Neural progenitor cell (in vitro differentiated cells): Measurements from ENCODE around the gene ZBTB20. TPM values are rescaled to one million over a fixed set of nuclear protein-coding genes. Genes with fewer than 3 reads are reported as not detected.

Experiments
- DNase-seq: peaks from one replicate; pipeline ENCODE4 v3.0.0-alpha.2; 2016; ENCODE audit warnings: low spot score
- H2AFZ ChIP-seq: fragments of 200-600 bp; sonication (generic); replicated peaks from 2 replicates; pipeline ENCODE4 v1.6.1; 2016; ENCODE audit warnings: antibody characterized with exemption
- H3F3A ChIP-seq: fragments of 200-600 bp; sonication (generic); 2 replicates; pipeline ENCODE4 v1.6.1; 2016; ENCODE audit warnings: antibody characterized with exemption, low read depth
- H3K27ac ChIP-seq: fragments of 200-600 bp; sonication (generic); 2 replicates; pipeline ENCODE4 v1.5.1; 2016; ENCODE audit warnings: mild to moderate bottlenecking
- H3K27me3 ChIP-seq: fragments of 200-600 bp; sonication (generic); 2 replicates; pipeline ENCODE4 v1.6.1; 2016; ENCODE audit warnings: mild to moderate bottlenecking, moderate library complexity
- H3K36me3 ChIP-seq: fragments of 200-600 bp; sonication (generic); 2 replicates; pipeline ENCODE4 v1.5.1; 2016
- H3K4me1 ChIP-seq: fragments of 200-600 bp; sonication (generic); 2 replicates; pipeline ENCODE4 v1.6.1; 2016; ENCODE audit warnings: mixed run types
- H3K4me2 ChIP-seq: fragments of 200-600 bp; sonication (generic); 2 replicates; pipeline ENCODE4 v1.6.1; 2016
- H3K4me3 ChIP-seq: fragments of 200-600 bp; sonication (generic); 2 replicates; pipeline ENCODE4 v1.5.1; 2016
- H3K79me2 ChIP-seq: fragments of 200-600 bp; sonication (generic); 2 replicates; pipeline ENCODE4 v1.6.1; 2016; ENCODE audit warnings: low read depth
- H3K9ac ChIP-seq: fragments of 200-600 bp; sonication (generic); 2 replicates; pipeline ENCODE4 v1.6.1; 2016
- H3K9me3 ChIP-seq: fragments of 200-600 bp; sonication (generic); 2 replicates; pipeline ENCODE4 v1.5.1; 2016; ENCODE audit warnings: low read depth
- H4K20me1 ChIP-seq: fragments of 200-600 bp; sonication (generic); 2 replicates; pipeline ENCODE4 v1.6.1; 2016; ENCODE audit warnings: low read depth
- H3K27ac Mint-ChIP-seq: 3 replicates; pipeline ENCODE4 v1.8.0; 2021; ENCODE audit warnings: mixed read lengths
- H3K27me3 Mint-ChIP-seq: 2 replicates; pipeline ENCODE4 v1.8.0; 2022; ENCODE audit warnings: low read depth, mild to moderate bottlenecking, inconsistent platforms, moderate library complexity, mixed read lengths; ENCODE audit not compliant: insufficient read depth
- H3K36me3 Mint-ChIP-seq: 3 replicates; pipeline ENCODE4 v1.8.0; 2021; ENCODE audit warnings: mixed read lengths
- H3K4me1 Mint-ChIP-seq: 3 replicates; pipeline ENCODE4 v1.8.0; 2021; ENCODE audit warnings: mixed read lengths
- H3K4me3 Mint-ChIP-seq: 3 replicates; pipeline ENCODE4 v1.8.0; 2021; ENCODE audit warnings: mild to moderate bottlenecking, moderate library complexity, mixed read lengths
- H3K9me3 Mint-ChIP-seq: 3 replicates; pipeline ENCODE4 v1.8.0; 2020; ENCODE audit warnings: mixed read lengths
- EZH2 ChIP-seq: fragments of 200-600 bp; sonication (generic); IDR thresholded peaks from 2 replicates; pipeline ENCODE4 v1.6.1; 2017; ENCODE audit warnings: antibody characterized with exemption, mild to moderate bottlenecking, moderate library complexity
- EZH2phosphoT487 ChIP-seq: fragments of 200-600 bp; sonication (generic); IDR thresholded peaks from 2 replicates; pipeline ENCODE4 v1.6.1; 2017; ENCODE audit warnings: antibody characterized with exemption
- total RNA-seq: library from RNA; depleted of rRNA; stranded (reverse); fragments of >200 nt; gene quantifications from 2 replicates; pipeline ENCODE4 v1.2.3, GENCODE V29; 2015; ENCODE audit warnings: low replicate concordance
- TF ChIP-seq, protein P1 (sequence below): fragments of 200-600 bp; sonication (generic); IDR thresholded peaks from 2 replicates; pipeline ENCODE4 v1.5.1; 2017; ENCODE audit warnings: antibody characterized with exemption, mild to moderate bottlenecking

The ZBTB20 gene
- total RNA-seq, 1 donor from 2014 or later, result 1.9 TPM

DNA sequence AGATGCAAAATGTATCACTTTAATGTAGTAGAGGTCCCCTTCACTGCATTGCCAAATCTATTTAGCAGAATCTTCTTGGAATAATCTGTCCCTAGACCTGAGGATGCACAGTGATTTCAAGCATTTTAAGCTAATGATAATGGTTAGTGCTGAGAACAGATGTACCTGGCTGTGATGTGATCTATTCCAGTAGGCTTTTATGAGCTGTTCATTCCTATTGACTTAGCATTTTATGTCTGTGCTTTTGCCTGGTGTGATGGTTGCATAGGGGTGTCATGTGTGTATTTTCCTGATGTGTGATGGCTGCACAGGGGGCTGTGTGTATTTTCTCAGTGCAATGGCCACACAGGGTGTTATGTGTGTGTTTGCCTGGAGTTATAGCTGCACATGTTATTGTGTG lies 580.3 kb downstream of the ZBTB20 start:
- no peak overlapping the region for H2AFZ ChIP-seq
- H3K27ac ChIP-seq, result no peak overlapping the region
- H3K4me1 Mint-ChIP-seq, result peaks cover 26% of the 10 kb centered on the region
- H3K9me3 ChIP-seq, result no peaks in the 10 kb centered on the region
- DNase-seq, result no peak
- H3K4me3 Mint-ChIP-seq, result no peak overlapping the region
- no peaks in the 10 kb centered on the region for H3K79me2 ChIP-seq
- H3K9ac ChIP-seq, result no peak overlapping the region
- no peak overlapping the region for H3K4me2 ChIP-seq
- no peaks in the 10 kb centered on the region for H3K27me3 ChIP-seq
- no peak overlapping the region for H3K4me3 ChIP-seq
- no peak overlapping the region for H3K27ac Mint-ChIP-seq
- H3F3A ChIP-seq, result no peaks in the 10 kb centered on the region
- TF ChIP-seq EZH2phosphoT487 (no peak), EZH2 (no peak)
- TF ChIP-seq, protein P1, sequence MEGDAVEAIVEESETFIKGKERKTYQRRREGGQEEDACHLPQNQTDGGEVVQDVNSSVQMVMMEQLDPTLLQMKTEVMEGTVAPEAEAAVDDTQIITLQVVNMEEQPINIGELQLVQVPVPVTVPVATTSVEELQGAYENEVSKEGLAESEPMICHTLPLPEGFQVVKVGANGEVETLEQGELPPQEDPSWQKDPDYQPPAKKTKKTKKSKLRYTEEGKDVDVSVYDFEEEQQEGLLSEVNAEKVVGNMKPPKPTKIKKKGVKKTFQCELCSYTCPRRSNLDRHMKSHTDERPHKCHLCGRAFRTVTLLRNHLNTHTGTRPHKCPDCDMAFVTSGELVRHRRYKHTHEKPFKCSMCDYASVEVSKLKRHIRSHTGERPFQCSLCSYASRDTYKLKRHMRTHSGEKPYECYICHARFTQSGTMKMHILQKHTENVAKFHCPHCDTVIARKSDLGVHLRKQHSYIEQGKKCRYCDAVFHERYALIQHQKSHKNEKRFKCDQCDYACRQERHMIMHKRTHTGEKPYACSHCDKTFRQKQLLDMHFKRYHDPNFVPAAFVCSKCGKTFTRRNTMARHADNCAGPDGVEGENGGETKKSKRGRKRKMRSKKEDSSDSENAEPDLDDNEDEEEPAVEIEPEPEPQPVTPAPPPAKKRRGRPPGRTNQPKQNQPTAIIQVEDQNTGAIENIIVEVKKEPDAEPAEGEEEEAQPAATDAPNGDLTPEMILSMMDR, result no peak
- no peaks in the 10 kb centered on the region for H3K36me3 ChIP-seq
- no peaks in the 10 kb centered on the region for H4K20me1 ChIP-seq
- no peaks in the 10 kb centered on the region for H3K27me3 Mint-ChIP-seq
- peaks cover 2% of the 10 kb centered on the region for H3K36me3 Mint-ChIP-seq
- peaks cover 5% of the 10 kb centered on the region for H3K9me3 Mint-ChIP-seq
- H3K4me1 ChIP-seq, result peaks cover 27% of the 10 kb centered on the region

- H3K27ac Mint-ChIP-seq, result no peak overlapping the region
- peaks cover 2% of the 10 kb centered on the region for H3K36me3 Mint-ChIP-seq
Measured at GRCh38 chr3:114566162-114566755, 580.8 kb downstream of the ZBTB20 start.

GRCh38 chr3:114565216-114565615 lies 581.9 kb downstream of the ZBTB20 start:
- Histone ChIP-seq H3K9me3 (no peaks in the 10 kb centered on the region), H3K27ac (no peak overlapping the region), H3K36me3 (no peaks in the 10 kb centered on the region), H3K4me1 (peaks cover 20% of the 10 kb centered on the region), H3F3A (no peaks in the 10 kb centered on the region), H3K4me2 (no peak overlapping the region), H3K4me3 (no peak overlapping the region), H3K79me2 (no peaks in the 10 kb centered on the region), H2AFZ (no peak overlapping the region), H3K27me3 (no peaks in the 10 kb centered on the region), H3K9ac (no peak overlapping the region), H4K20me1 (no peaks in the 10 kb centered on the region)
- no peak for DNase-seq
- H3K27ac Mint-ChIP-seq, result no peak overlapping the region
- peaks cover 5% of the 10 kb centered on the region for H3K9me3 Mint-ChIP-seq
- H3K36me3 Mint-ChIP-seq, result peaks cover 2% of the 10 kb centered on the region
- H3K4me1 Mint-ChIP-seq, result peaks cover 26% of the 10 kb centered on the region
- H3K27me3 Mint-ChIP-seq, result no peaks in the 10 kb centered on the region
- H3K4me3 Mint-ChIP-seq, result no peak overlapping the region
- TF ChIP-seq EZH2phosphoT487, result no peak
- TF ChIP-seq, protein P1, result no peak

More at GRCh38 chr3:114566162-114566755, 580.8 kb downstream of the ZBTB20 start:
- Histone ChIP-seq H3K4me3 (no peak overlapping the region), H2AFZ (no peak overlapping the region), H3K36me3 (no peaks in the 10 kb centered on the region), H3K9ac (no peak overlapping the region), H3K4me1 (peaks cover 22% of the 10 kb centered on the region), H3K9me3 (no peaks in the 10 kb centered on the region), H3K27ac (no peak overlapping the region), H3K27me3 (no peaks in the 10 kb centered on the region), H3F3A (no peaks in the 10 kb centered on the region), H4K20me1 (no peaks in the 10 kb centered on the region), H3K79me2 (no peaks in the 10 kb centered on the region), H3K4me2 (peak overlapping the region; percentile 29)
- peaks cover 26% of the 10 kb centered on the region for H3K4me1 Mint-ChIP-seq
- TF ChIP-seq EZH2 (no peak), EZH2phosphoT487 (no peak)
- TF ChIP-seq, protein P1, result no peak
- H3K9me3 Mint-ChIP-seq, result peaks cover 5% of the 10 kb centered on the region
- H3K4me3 Mint-ChIP-seq, result no peak overlapping the region
- DNase-seq, result peak; percentile 5
- H3K27me3 Mint-ChIP-seq, result no peaks in the 10 kb centered on the region
